NCI-H446 treated with DMSO at 0.1 percent for 48 hours (cell line): Measurements from ENCODE around the gene COPE.

ENCODE experiments used
- DNase-seq: peaks from one replicate; lab custom pipeline; 2025; lab: John Stamatoyannopoulos, UW

Gene COPE

GRCh38 chr19:18867751-18868150 lies 51.4 kb downstream of the COPE start:
- DNase-seq, result no peak

- DNase-seq, result no peak
Measured at GRCh38 chr19:18867199-18867598, 52.0 kb downstream of the COPE start.

GRCh38 chr19:18866800-18867123 lies 52.4 kb downstream of the COPE start:
- no peak for DNase-seq

- no peak for DNase-seq
Measured at GRCh38 chr19:18865973-18866799, 53.0 kb downstream of the COPE start.

GRCh38 chr19:18865106-18865972 lies 53.8 kb downstream of the COPE start:
- DNase-seq, result no peak

- no peak for DNase-seq
Measured at GRCh38 chr19:18863843-18864362, 55.3 kb downstream of the COPE start.

- DNase-seq, result no peak
Measured at GRCh38 chr19:18862976-18863842, 56.0 kb downstream of the COPE start.

GRCh38 chr19:18861917-18862316 lies 57.3 kb downstream of the COPE start:
- DNase-seq, result no peak

GRCh38 chr19:18861235-18861634 lies 58.0 kb downstream of the COPE start:
- no peak for DNase-seq

- no peak for DNase-seq
Measured at GRCh38 chr19:18860725-18861124, 58.5 kb downstream of the COPE start.

GRCh38 chr19:18860302-18860700 lies 58.9 kb downstream of the COPE start:
- no peak for DNase-seq

- DNase-seq, result no peak
Measured at GRCh38 chr19:18859676-18860301, 59.4 kb downstream of the COPE start.

- DNase-seq, result no peak
Measured at GRCh38 chr19:18858906-18859646, 60.1 kb downstream of the COPE start.

- no peak for DNase-seq
Measured at GRCh38 chr19:18857223-18857622, 62.0 kb downstream of the COPE start.

GRCh38 chr19:18856385-18857126 lies 62.6 kb downstream of the COPE start:
- DNase-seq, result no peak

- DNase-seq, result no peak
Measured at GRCh38 chr19:18855647-18856384, 63.4 kb downstream of the COPE start.

- no peak for DNase-seq
Measured at GRCh38 chr19:18854982-18855381, 64.2 kb downstream of the COPE start.

- DNase-seq, result no peak
Measured at GRCh38 chr19:18853755-18854427, 65.3 kb downstream of the COPE start.

- no peak for DNase-seq
Measured at GRCh38 chr19:18852648-18853047, 66.5 kb downstream of the COPE start.
